SK-N-SH treated with all-trans-retinoic acid at 6 μM for 48 hours (cell line): ENCODE results near the gene CLPSL2.

ENCODE experiments used
- ATAC-seq: fragments of 200-7000 bp; cut with Tn5 transposase; 3 replicates; pipeline ENCODE4 v1.9.1; 2020; ENCODE audit warnings: mild to moderate bottlenecking, moderate library complexity
- BACH2 ChIP-seq: fragments of 250-450 bp; sonication (Bioruptor Pico); IDR thresholded peaks from 2 replicates; pipeline ENCODE4 v1.9.0; 2021; ENCODE audit warnings: mild to moderate bottlenecking, borderline replicate concordance
- CSDC2 ChIP-seq: fragments of 250-450 bp; sonication (Bioruptor Pico); IDR thresholded peaks from 2 replicates; pipeline ENCODE4 v1.5.0; 2020; ENCODE audit warnings: mild to moderate bottlenecking, moderate library complexity
- ESRRG ChIP-seq: fragments of 250-450 bp; sonication (Bioruptor Pico); IDR thresholded peaks from 2 replicates; pipeline ENCODE4 v1.6.1; 2021; ENCODE audit warnings: mild to moderate bottlenecking
- GLIS3 ChIP-seq: fragments of 250-450 bp; sonication (Bioruptor Pico); IDR thresholded peaks from 2 replicates; pipeline ENCODE4 v1.5.0; 2020; ENCODE audit warnings: mild to moderate bottlenecking, moderate library complexity
- ISL1 ChIP-seq: fragments of 250-450 bp; sonication (Bioruptor Pico); IDR thresholded peaks from 2 replicates; pipeline ENCODE4 v2.1.2; 2022; ENCODE audit warnings: mild to moderate bottlenecking, moderate library complexity
- PPARA ChIP-seq: fragments of 250-450 bp; sonication (Bioruptor Pico); IDR thresholded peaks from 2 replicates; pipeline ENCODE4 v1.5.0; 2020; ENCODE audit warnings: mild to moderate bottlenecking, borderline replicate concordance
- RARB ChIP-seq: fragments of 250-450 bp; sonication (Bioruptor Pico); IDR thresholded peaks from 2 replicates; pipeline ENCODE4 v1.8.0; 2021; ENCODE audit warnings: mild to moderate bottlenecking, moderate library complexity
- TCF4 ChIP-seq: fragments of 250-450 bp; sonication (Bioruptor Pico); IDR thresholded peaks from 2 replicates; pipeline ENCODE4 v1.8.0; 2021; ENCODE audit warnings: mild to moderate bottlenecking, moderate library complexity, borderline replicate concordance
- ZC3H10 ChIP-seq: fragments of 250-450 bp; sonication (Bioruptor Pico); IDR thresholded peaks from 2 replicates; pipeline ENCODE4 v1.5.1; 2021; ENCODE audit warnings: mild to moderate bottlenecking, moderate library complexity
- ZFP3 ChIP-seq: fragments of 250-450 bp; sonication (Bioruptor Pico); IDR thresholded peaks from 2 replicates; pipeline ENCODE4 v1.5.0; 2020; ENCODE audit warnings: mild to moderate bottlenecking, moderate library complexity
- ZFP30 ChIP-seq: fragments of 450-650 bp; formaldehyde crosslinking; IDR thresholded peaks from 2 replicates; pipeline ENCODE4 v1.5.0; 2022; ENCODE audit warnings: mild to moderate bottlenecking, moderate library complexity
- ZNF565 ChIP-seq: fragments of 450-650 bp; formaldehyde crosslinking; conservative IDR thresholded peaks from 2 replicates; pipeline ENCODE4 v1.5.0; 2020; ENCODE audit warnings: low read depth, mild to moderate bottlenecking, moderate library complexity
- ZNF70 ChIP-seq: fragments of 450-650 bp; formaldehyde crosslinking; IDR thresholded peaks from 2 replicates; pipeline ENCODE4 v1.5.0; 2020; ENCODE audit warnings: mild to moderate bottlenecking, moderate library complexity
- TF ChIP-seq, protein P1 (sequence below): fragments of 250-450 bp; sonication (Bioruptor Pico); IDR thresholded peaks from 2 replicates; pipeline ENCODE4 v1.8.0; 2020; ENCODE audit warnings: mild to moderate bottlenecking, moderate library complexity, borderline replicate concordance
- TF ChIP-seq, protein P2 (sequence below): fragments of 250-450 bp; sonication (Bioruptor Pico); IDR thresholded peaks from 2 replicates; pipeline ENCODE4 v1.5.1; 2021; ENCODE audit warnings: mild to moderate bottlenecking, moderate library complexity
- TF ChIP-seq, protein P3 (sequence below): fragments of 250-450 bp; sonication (Bioruptor Pico); IDR thresholded peaks from 2 replicates; pipeline ENCODE4 v1.5.1; 2020; ENCODE audit warnings: low read depth, mild to moderate bottlenecking, moderate library complexity
- TF ChIP-seq, protein P4 (sequence below): fragments of 250-450 bp; sonication (Bioruptor Pico); IDR thresholded peaks from 2 replicates; pipeline ENCODE4 v1.5.0; 2020; ENCODE audit warnings: mild to moderate bottlenecking, moderate library complexity
- TF ChIP-seq, protein P5 (sequence below): fragments of 250-450 bp; sonication (Bioruptor Pico); IDR thresholded peaks from 2 replicates; pipeline ENCODE4 v1.8.0; 2021; ENCODE audit warnings: low read depth, mild to moderate bottlenecking, moderate library complexity, borderline replicate concordance

The CLPSL2 gene

DNA sequence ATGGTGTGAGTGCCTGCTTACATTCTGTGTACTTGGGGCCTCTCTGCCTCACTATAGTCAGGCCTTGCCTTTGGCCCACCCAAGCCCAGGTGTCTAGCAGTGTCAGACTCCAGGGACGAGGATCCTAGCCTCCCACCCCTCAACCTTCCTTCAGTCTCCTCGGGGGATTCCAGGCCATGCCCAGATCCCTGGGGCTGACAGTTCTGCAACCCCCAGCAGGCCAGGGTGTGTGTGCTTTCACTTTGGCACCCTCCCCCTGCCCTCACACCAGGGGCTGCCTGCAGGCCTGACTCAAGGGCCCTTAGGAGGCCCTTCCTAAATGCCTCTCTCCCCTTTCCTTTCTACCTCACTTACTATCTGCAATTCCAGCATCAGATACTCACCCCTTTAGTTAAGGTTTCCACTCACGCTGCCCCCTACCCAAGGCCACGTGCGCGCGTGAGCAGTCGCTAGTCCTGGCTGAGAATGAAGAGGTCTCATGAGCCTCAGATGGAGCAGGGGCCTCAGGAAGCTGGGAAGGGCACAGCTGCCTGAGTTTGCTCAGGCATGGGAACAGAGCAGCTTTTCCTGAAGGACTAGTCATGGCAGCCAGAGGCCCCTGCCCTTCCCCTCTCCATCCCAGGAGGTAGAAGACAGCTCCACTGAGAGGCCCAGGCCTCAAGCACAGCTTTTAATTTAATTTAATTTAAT is 21.6 kb downstream of the CLPSL2 start:
- no peak for ATAC-seq
- TF ChIP-seq ZFP30 (no peak), ESRRG (CRISPR knock-in tag) (no peak), GLIS3 (CRISPR knock-in tag) (no peak), ZC3H10 (CRISPR knock-in tag) (no peak), CSDC2 (CRISPR knock-in tag) (no peak), ZNF70 (CRISPR knock-in tag) (no peak), BACH2 (CRISPR knock-in tag) (no peak), RARB (CRISPR knock-in tag) (no peak)
- TF ChIP-seq, protein P1, sequence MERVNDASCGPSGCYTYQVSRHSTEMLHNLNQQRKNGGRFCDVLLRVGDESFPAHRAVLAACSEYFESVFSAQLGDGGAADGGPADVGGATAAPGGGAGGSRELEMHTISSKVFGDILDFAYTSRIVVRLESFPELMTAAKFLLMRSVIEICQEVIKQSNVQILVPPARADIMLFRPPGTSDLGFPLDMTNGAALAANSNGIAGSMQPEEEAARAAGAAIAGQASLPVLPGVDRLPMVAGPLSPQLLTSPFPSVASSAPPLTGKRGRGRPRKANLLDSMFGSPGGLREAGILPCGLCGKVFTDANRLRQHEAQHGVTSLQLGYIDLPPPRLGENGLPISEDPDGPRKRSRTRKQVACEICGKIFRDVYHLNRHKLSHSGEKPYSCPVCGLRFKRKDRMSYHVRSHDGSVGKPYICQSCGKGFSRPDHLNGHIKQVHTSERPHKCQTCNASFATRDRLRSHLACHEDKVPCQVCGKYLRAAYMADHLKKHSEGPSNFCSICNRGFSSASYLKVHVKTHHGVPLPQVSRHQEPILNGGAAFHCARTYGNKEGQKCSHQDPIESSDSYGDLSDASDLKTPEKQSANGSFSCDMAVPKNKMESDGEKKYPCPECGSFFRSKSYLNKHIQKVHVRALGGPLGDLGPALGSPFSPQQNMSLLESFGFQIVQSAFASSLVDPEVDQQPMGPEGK (CRISPR knock-in tag) = no peak
- TF ChIP-seq, protein P2, sequence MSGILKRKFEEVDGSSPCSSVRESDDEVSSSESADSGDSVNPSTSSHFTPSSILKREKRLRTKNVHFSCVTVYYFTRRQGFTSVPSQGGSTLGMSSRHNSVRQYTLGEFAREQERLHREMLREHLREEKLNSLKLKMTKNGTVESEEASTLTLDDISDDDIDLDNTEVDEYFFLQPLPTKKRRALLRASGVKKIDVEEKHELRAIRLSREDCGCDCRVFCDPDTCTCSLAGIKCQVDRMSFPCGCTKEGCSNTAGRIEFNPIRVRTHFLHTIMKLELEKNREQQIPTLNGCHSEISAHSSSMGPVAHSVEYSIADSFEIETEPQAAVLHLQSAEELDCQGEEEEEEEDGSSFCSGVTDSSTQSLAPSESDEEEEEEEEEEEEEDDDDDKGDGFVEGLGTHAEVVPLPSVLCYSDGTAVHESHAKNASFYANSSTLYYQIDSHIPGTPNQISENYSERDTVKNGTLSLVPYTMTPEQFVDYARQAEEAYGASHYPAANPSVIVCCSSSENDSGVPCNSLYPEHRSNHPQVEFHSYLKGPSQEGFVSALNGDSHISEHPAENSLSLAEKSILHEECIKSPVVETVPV (CRISPR knock-in tag) = no peak
- TF ChIP-seq, protein P3, sequence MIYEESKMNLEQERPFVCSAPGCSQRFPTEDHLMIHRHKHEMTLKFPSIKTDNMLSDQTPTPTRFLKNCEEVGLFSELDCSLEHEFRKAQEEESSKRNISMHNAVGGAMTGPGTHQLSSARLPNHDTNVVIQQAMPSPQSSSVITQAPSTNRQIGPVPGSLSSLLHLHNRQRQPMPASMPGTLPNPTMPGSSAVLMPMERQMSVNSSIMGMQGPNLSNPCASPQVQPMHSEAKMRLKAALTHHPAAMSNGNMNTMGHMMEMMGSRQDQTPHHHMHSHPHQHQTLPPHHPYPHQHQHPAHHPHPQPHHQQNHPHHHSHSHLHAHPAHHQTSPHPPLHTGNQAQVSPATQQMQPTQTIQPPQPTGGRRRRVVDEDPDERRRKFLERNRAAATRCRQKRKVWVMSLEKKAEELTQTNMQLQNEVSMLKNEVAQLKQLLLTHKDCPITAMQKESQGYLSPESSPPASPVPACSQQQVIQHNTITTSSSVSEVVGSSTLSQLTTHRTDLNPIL (CRISPR knock-in tag) = no peak

DNA sequence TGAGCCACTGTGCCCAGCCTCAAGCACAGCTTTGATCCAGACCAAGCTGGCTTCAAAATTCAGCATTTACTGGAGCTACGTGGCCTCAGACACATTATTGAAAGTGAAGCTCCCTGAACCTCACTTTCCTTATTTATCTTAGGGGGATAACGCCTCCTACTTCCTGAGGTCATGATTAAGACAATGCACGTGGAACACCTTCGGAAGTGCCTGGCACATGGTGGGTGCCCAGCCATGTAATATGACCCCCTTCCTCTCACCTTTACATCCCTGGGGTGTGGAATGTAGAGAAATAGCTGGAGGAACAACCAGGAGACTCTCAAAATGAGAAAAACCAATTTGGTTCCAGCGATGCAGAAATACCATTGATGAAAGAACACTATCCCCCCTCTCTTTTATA is 22.3 kb downstream of the CLPSL2 start:
- ATAC-seq = no peak
- TF ChIP-seq PPARA (CRISPR knock-in tag) (no peak), ZNF565 (CRISPR knock-in tag) (no peak), TCF4 (no peak), ESRRG (CRISPR knock-in tag) (no peak), GLIS3 (CRISPR knock-in tag) (no peak)
- TF ChIP-seq, protein P4, sequence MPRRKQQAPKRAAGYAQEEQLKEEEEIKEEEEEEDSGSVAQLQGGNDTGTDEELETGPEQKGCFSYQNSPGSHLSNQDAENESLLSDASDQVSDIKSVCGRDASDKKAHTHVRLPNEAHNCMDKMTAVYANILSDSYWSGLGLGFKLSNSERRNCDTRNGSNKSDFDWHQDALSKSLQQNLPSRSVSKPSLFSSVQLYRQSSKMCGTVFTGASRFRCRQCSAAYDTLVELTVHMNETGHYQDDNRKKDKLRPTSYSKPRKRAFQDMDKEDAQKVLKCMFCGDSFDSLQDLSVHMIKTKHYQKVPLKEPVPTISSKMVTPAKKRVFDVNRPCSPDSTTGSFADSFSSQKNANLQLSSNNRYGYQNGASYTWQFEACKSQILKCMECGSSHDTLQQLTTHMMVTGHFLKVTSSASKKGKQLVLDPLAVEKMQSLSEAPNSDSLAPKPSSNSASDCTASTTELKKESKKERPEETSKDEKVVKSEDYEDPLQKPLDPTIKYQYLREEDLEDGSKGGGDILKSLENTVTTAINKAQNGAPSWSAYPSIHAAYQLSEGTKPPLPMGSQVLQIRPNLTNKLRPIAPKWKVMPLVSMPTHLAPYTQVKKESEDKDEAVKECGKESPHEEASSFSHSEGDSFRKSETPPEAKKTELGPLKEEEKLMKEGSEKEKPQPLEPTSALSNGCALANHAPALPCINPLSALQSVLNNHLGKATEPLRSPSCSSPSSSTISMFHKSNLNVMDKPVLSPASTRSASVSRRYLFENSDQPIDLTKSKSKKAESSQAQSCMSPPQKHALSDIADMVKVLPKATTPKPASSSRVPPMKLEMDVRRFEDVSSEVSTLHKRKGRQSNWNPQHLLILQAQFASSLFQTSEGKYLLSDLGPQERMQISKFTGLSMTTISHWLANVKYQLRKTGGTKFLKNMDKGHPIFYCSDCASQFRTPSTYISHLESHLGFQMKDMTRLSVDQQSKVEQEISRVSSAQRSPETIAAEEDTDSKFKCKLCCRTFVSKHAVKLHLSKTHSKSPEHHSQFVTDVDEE (CRISPR knock-in tag) = no peak
- TF ChIP-seq, protein P5, sequence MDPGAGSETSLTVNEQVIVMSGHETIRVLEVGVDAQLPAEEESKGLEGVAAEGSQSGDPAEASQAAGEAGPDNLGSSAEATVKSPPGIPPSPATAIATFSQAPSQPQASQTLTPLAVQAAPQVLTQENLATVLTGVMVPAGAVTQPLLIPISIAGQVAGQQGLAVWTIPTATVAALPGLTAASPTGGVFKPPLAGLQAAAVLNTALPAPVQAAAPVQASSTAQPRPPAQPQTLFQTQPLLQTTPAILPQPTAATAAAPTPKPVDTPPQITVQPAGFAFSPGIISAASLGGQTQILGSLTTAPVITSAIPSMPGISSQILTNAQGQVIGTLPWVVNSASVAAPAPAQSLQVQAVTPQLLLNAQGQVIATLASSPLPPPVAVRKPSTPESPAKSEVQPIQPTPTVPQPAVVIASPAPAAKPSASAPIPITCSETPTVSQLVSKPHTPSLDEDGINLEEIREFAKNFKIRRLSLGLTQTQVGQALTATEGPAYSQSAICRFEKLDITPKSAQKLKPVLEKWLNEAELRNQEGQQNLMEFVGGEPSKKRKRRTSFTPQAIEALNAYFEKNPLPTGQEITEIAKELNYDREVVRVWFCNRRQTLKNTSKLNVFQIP (CRISPR knock-in tag) = no peak

DNA sequence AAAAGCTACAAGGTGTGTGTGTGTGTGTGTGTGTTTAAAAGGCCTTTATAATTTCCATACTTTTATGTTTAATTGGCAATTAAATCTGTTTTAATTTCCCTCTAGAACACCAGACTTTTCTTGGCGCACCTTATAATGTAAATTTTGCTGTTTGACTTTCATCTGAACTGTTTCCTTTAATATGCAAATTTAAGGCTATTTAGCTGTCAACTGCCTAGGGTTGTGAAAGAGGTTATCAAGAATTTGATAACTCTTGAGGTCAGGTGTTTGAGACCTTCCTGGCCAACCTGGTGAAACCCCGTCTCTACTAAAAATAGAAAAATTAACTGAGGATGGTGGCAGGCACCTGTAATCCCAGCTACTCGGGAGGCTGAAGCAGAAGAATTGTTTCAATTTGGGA is 24.8 kb downstream of the CLPSL2 start:
- ATAC-seq = no peak
- no peak for TF ChIP-seq ISL1 (CRISPR knock-in tag)
- TF ChIP-seq, protein P1 (CRISPR knock-in tag) = no peak
- TF ChIP-seq ZFP3 (CRISPR knock-in tag) = no peak
- no peak for TF ChIP-seq ZNF70 (CRISPR knock-in tag)
- TF ChIP-seq RARB (CRISPR knock-in tag) = no peak
- TF ChIP-seq GLIS3 (CRISPR knock-in tag) = no peak
- TF ChIP-seq, protein P2 (CRISPR knock-in tag) = no peak
- TF ChIP-seq, protein P3 (CRISPR knock-in tag) = no peak
- TF ChIP-seq CSDC2 (CRISPR knock-in tag) = no peak
